AG08396 (cell line): ENCODE data around the gene DPYSL5.

Experiments used
- DNase-seq: peaks from one replicate; pipeline ENCODE4 v3.0.0; 2012; ENCODE audit warnings: low spot score, mixed read lengths

The DPYSL5 gene

GRCh38 chr2:26932974-26933373 is 85.0 kb downstream of the DPYSL5 start:
- DNase-seq = no peak

GRCh38 chr2:26933431-26934334 is 85.8 kb downstream of the DPYSL5 start:
- no peak for DNase-seq

GRCh38 chr2:26934335-26934724 is 86.4 kb downstream of the DPYSL5 start:
- no peak for DNase-seq

GRCh38 chr2:26934985-26935384 is 87.1 kb downstream of the DPYSL5 start:
- DNase-seq = no peak

- no peak for DNase-seq
Observed at GRCh38 chr2:26936855-26937254, 88.9 kb downstream of the DPYSL5 start.

- no peak for DNase-seq
Observed at GRCh38 chr2:26938399-26939118, 90.6 kb downstream of the DPYSL5 start.

GRCh38 chr2:26940001-26940400 is 92.1 kb downstream of the DPYSL5 start:
- DNase-seq = no peak

- DNase-seq = no peak
Observed at GRCh38 chr2:26941486-26941885, 93.6 kb downstream of the DPYSL5 start.

GRCh38 chr2:26942543-26943295 is 94.8 kb downstream of the DPYSL5 start:
- peak; percentile 76 for DNase-seq

GRCh38 chr2:26945991-26946750 is 98.2 kb downstream of the DPYSL5 start:
- no peak for DNase-seq

- DNase-seq = peak; percentile 59
Observed at GRCh38 chr2:26946841-26947784, 99.2 kb downstream of the DPYSL5 start.

- DNase-seq = no peak
Observed at GRCh38 chr2:26948800-26949199, 100.9 kb downstream of the DPYSL5 start.

- DNase-seq = no peak
Observed at GRCh38 chr2:26950246-26950645, 102.3 kb downstream of the DPYSL5 start.

- DNase-seq = no peak
Observed at GRCh38 chr2:26951236-26951635, 103.3 kb downstream of the DPYSL5 start.

- DNase-seq = no peak
Observed at GRCh38 chr2:26952374-26952773, 104.4 kb downstream of the DPYSL5 start.

- no peak for DNase-seq
Observed at GRCh38 chr2:26954135-26954534, 106.2 kb downstream of the DPYSL5 start.

- no peak for DNase-seq
Observed at GRCh38 chr2:26957041-26957440, 109.1 kb downstream of the DPYSL5 start.

GRCh38 chr2:26957534-26957933 is 109.6 kb downstream of the DPYSL5 start:
- no peak for DNase-seq

GRCh38 chr2:26959331-26959730 is 111.4 kb downstream of the DPYSL5 start:
- DNase-seq = no peak

GRCh38 chr2:26964446-26965130 is 116.7 kb downstream of the DPYSL5 start:
- DNase-seq = no peak
